Measurements from ENCODE around the gene IRS2. TPM values are rescaled to one million over a fixed set of nuclear protein-coding genes. Genes with fewer than 3 reads are reported as not detected.

Gene IRS2
- total and polyA plus RNA-seq, 2 of the 8 experiments (the other 6 are each of a cell fraction or from before 2014, with no cell fraction given) = 2.6 to 17.0 TPM

- TF ChIP-seq ATF3 (IDR thresholded peaks at IDR 0.05; ENCODE audit: insufficient read depth, low read depth, low read length) = no peak
These were observed at the start of gene IRS2 (continued) for GRCh38 chr13:109786457-109787134.

All from H1 (cell line).